Fibroblast of lung (primary cell): ENCODE measurements around the gene GRAMD4. TPM values are rescaled to one million over a fixed set of nuclear protein-coding genes. Genes with fewer than 3 reads are reported as not detected.

Source experiments
- DNase-seq, 2 donors: peaks; one replicate each; pipeline versions ENCODE4 v3.0.0 to v3.0.0-alpha.2; 2010; ENCODE audit warnings: low read depth in 2 of 2
- H2AFZ ChIP-seq: 2 replicates; pipeline ENCODE4 v1.5.1; 2012; ENCODE audit warnings: low read length, control low read depth, inconsistent platforms
- H3K27ac ChIP-seq: 2 replicates; pipeline ENCODE4 v1.5.1; 2011; ENCODE audit warnings: low read length, control low read depth; ENCODE audit not compliant: insufficient read depth
- H3K27me3 ChIP-seq: 2 replicates; pipeline ENCODE4 v1.5.1; 2011; ENCODE audit warnings: mild to moderate bottlenecking, low read length; ENCODE audit not compliant: control insufficient read depth, insufficient read depth
- H3K36me3 ChIP-seq: 2 replicates; pipeline ENCODE4 v1.5.1; 2011; ENCODE audit warnings: low read length; ENCODE audit not compliant: control insufficient read depth, insufficient read depth
- H3K4me1 ChIP-seq: 2 replicates; pipeline ENCODE4 v1.5.1; 2011; ENCODE audit warnings: low read length; ENCODE audit not compliant: control insufficient read depth, insufficient read depth; ENCODE audit errors: extremely low read depth
- H3K4me2 ChIP-seq: 2 replicates; pipeline ENCODE4 v1.5.1; 2011; ENCODE audit warnings: low read length, control low read depth; ENCODE audit not compliant: insufficient read depth; ENCODE audit errors: extremely low read depth
- H3K4me3 ChIP-seq, 4 experiments: fragments of 200-600 bp in 1 of 4; sonication (generic) in 1 of 4; replicated peaks in 1 of 4; 2 replicates each; pipeline ENCODE4 v1.5.1; 2011 to 2016; ENCODE audit warnings: low read length in 4 of 4, low read depth in 3 of 4, mild to moderate bottlenecking in 3 of 4, control low read depth in 2 of 4, inconsistent platforms in 1 of 4, mixed read lengths in 1 of 4; ENCODE audit not compliant: insufficient read depth in 1 of 4; ENCODE audit errors: control extremely low read depth in 1 of 4
- H3K79me2 ChIP-seq: 2 replicates; pipeline ENCODE4 v1.5.1; 2012; ENCODE audit warnings: mild to moderate bottlenecking, low read length, inconsistent platforms; ENCODE audit not compliant: control insufficient read depth, insufficient read depth
- H3K9ac ChIP-seq: 2 replicates; pipeline ENCODE4 v1.5.1; 2011; ENCODE audit warnings: mild to moderate bottlenecking, low read length, control low read depth; ENCODE audit not compliant: insufficient read depth
- H3K9me3 ChIP-seq: 2 replicates; pipeline ENCODE4 v1.5.1; 2012; ENCODE audit warnings: low read depth, low read length; ENCODE audit not compliant: control insufficient read depth, insufficient read depth
- H4K20me1 ChIP-seq: 2 replicates; pipeline ENCODE4 v1.5.1; 2011; ENCODE audit warnings: low read length; ENCODE audit not compliant: control insufficient read depth, insufficient read depth; ENCODE audit errors: extremely low read depth
- EZH2 ChIP-seq: IDR thresholded peaks from 2 replicates; pipeline ENCODE4 v1.5.1; 2012; ENCODE audit warnings: low read length, control low read depth, mild to moderate bottlenecking; ENCODE audit errors: missing control alignments
- polyA plus RNA-seq, 2 donors: library from polyadenylated mRNA; depleted of rRNA in 1 of 2; stranded (reverse) in 1 of 2; unstranded in 1 of 2; fragments of >200 nt; gene quantifications; 2 replicates each; pipeline ENCODE4 v1.2.1, GENCODE V29; 2011 to 2012; ENCODE audit warnings: missing spikeins in 1 of 2
- total RNA-seq: library from RNA; depleted of rRNA; stranded (reverse); fragments of >200 nt; gene quantifications from 2 replicates; pipeline ENCODE4 v1.2.1, GENCODE V29; 2014
- TF ChIP-seq, protein P1 (sequence below), 2 donors: IDR thresholded peaks in 1 of 2; conservative IDR thresholded peaks in 1 of 2; 1 replicate in 1 of 2; 2 replicates in 1 of 2; pipeline ENCODE4 v1.5.1; 2011 to 2012; ENCODE audit warnings: low read length in 2 of 2, control low read depth in 1 of 2, inconsistent platforms in 1 of 2, low read depth in 1 of 2, mild to moderate bottlenecking in 1 of 2

GRAMD4 gene
- total and polyA plus RNA-seq, 2 donors (not counting 1 experiment from before 2014, with no cell fraction given): 7.5 to 37.3 TPM

DNA sequence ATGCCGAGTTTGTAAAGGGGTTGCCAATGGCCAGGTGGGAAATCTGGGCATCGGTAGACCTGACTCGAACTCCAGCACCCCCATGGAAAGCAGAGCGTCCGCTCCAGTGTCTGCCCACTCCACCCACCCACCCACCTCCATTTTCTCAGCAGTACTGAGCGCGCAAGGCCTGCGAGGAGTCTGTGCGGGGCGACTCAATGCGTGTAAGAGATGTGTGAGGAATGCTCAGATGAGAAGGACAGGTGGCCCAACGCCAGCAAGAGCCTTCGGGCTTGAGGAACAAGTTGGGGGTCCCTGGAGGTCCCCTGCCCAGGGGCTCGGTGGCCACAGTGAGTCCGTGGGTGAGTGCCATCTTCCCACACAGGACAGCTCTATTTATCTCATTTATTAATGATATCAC lies 67.3 kb downstream of the GRAMD4 start:
- Histone ChIP-seq H3K79me2 (no peaks in the 10 kb centered on the region), H4K20me1 (no peaks in the 10 kb centered on the region), H3K36me3 (peaks cover 10% of the 10 kb centered on the region), H3K4me1 (no peaks in the 10 kb centered on the region), H2AFZ (no peak overlapping the region), H3K4me3 (no peak overlapping the region), H3K9ac (no peak overlapping the region), H3K27ac (no peak overlapping the region), H3K4me2 (no peak overlapping the region), H3K9me3 (no peaks in the 10 kb centered on the region), H3K27me3 (no peaks in the 10 kb centered on the region)
- DNase-seq: no peak
- TF ChIP-seq, protein P1, sequence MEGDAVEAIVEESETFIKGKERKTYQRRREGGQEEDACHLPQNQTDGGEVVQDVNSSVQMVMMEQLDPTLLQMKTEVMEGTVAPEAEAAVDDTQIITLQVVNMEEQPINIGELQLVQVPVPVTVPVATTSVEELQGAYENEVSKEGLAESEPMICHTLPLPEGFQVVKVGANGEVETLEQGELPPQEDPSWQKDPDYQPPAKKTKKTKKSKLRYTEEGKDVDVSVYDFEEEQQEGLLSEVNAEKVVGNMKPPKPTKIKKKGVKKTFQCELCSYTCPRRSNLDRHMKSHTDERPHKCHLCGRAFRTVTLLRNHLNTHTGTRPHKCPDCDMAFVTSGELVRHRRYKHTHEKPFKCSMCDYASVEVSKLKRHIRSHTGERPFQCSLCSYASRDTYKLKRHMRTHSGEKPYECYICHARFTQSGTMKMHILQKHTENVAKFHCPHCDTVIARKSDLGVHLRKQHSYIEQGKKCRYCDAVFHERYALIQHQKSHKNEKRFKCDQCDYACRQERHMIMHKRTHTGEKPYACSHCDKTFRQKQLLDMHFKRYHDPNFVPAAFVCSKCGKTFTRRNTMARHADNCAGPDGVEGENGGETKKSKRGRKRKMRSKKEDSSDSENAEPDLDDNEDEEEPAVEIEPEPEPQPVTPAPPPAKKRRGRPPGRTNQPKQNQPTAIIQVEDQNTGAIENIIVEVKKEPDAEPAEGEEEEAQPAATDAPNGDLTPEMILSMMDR (conservative IDR thresholded peaks at IDR 0.05 in 1 of 2, IDR thresholded peaks at IDR 0.05 in 1 of 2; ENCODE audit: low read depth in 1 of 2, low read length in 2 of 2): no peak
- TF ChIP-seq EZH2: no peak

DNA sequence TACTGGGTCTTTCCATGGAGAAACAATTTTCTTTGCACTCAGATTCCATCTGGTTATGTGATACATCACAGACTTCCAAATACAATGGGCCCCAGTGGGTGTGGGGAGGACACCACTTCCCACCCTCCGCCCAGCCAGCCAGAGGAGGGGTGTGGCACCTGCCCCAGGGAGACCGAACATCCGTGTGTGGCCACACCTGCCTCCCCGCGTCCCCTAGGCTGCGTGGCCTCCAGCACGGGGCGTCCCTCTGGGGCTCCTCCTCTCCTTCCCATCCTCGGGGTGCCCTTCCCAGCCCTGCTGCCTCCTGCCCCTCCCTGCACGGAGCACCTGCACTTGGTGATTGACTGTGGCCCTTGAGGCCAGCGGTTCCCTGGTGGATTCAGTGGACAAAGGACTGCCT lies 68.8 kb downstream of the GRAMD4 start:
- no peak overlapping the region for H3K4me3 ChIP-seq

DNA sequence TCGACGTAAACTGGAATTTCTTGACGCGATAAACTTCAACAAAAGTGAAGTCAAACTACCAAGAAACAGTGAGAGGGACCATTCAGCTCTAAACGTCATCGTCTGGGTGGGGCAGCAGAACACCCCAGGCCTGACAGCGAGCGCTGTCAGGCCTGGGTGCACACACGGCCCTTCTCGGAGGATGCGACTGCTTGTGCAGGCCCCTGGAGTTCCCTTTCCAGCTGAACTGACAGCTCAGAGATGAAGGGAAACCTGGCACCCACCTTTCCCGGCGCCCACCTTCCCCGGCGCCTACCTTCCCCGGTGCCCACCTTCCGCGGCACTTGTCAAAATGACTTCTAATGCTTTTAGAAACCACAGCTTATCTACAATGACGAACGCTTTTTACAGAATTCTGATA lies 70.0 kb downstream of the GRAMD4 start:
- no peak overlapping the region for H3K9ac ChIP-seq
- no peaks in the 10 kb centered on the region for H4K20me1 ChIP-seq
- no peaks in the 10 kb centered on the region for H3K9me3 ChIP-seq
- no peaks in the 10 kb centered on the region for H3K4me1 ChIP-seq
- H3K4me2 ChIP-seq: no peak overlapping the region
- H3K36me3 ChIP-seq: peaks cover 17% of the 10 kb centered on the region
- H3K27me3 ChIP-seq: no peaks in the 10 kb centered on the region
- H3K4me3 ChIP-seq: no peak overlapping the region
- H3K27ac ChIP-seq: no peak overlapping the region
- H3K79me2 ChIP-seq: no peaks in the 10 kb centered on the region
- H2AFZ ChIP-seq: no peak overlapping the region
- TF ChIP-seq EZH2: no peak
- TF ChIP-seq, protein P1 (conservative IDR thresholded peaks at IDR 0.05 in 1 of 2, IDR thresholded peaks at IDR 0.05 in 1 of 2; ENCODE audit: low read depth in 1 of 2, low read length in 2 of 2): no peak
- no peak for DNase-seq

More for the DNA sequence above, 68.8 kb downstream of the GRAMD4 start:
- no peak overlapping the region for H3K9ac ChIP-seq
- H2AFZ ChIP-seq: no peak overlapping the region
- H3K36me3 ChIP-seq: peaks cover 10% of the 10 kb centered on the region
- no peaks in the 10 kb centered on the region for H3K4me1 ChIP-seq
- DNase-seq: no peak
- H4K20me1 ChIP-seq: no peaks in the 10 kb centered on the region
- no peaks in the 10 kb centered on the region for H3K9me3 ChIP-seq
- no peaks in the 10 kb centered on the region for H3K79me2 ChIP-seq
- no peak overlapping the region for H3K4me2 ChIP-seq
- no peak overlapping the region for H3K27ac ChIP-seq
- TF ChIP-seq, protein P1 (conservative IDR thresholded peaks at IDR 0.05 in 1 of 2, IDR thresholded peaks at IDR 0.05 in 1 of 2; ENCODE audit: low read depth in 1 of 2, low read length in 2 of 2): no peak
- no peaks in the 10 kb centered on the region for H3K27me3 ChIP-seq
